A172 (cell line): ENCODE results near the gene SPPL2C. TPM values are rescaled to one million over a fixed set of nuclear protein-coding genes. Genes with fewer than 3 reads are reported as not detected.

Experiments
- DNase-seq: peaks from one replicate; pipeline ENCODE4 v3.0.0-alpha.2; 2015; ENCODE audit warnings: low spot score
- total RNA-seq: library from RNA; depleted of rRNA; stranded (reverse); fragments of >200 nt; shearing (Covaris generic); gene quantifications from 2 replicates; pipeline ENCODE4 v1.2.3, GENCODE V29; 2014; rRNA removed

Gene SPPL2C
- total RNA-seq, 1 experiment from 2014 or later = not detected

GRCh38 chr17:45876539-45876938 lies 31.9 kb downstream of the SPPL2C start:
- no peak for DNase-seq

- DNase-seq = no peak
Observed at GRCh38 chr17:45877467-45877866, 32.8 kb downstream of the SPPL2C start.

GRCh38 chr17:45883063-45883462 lies 38.4 kb downstream of the SPPL2C start:
- no peak for DNase-seq

GRCh38 chr17:45886852-45887251 lies 42.2 kb downstream of the SPPL2C start:
- no peak for DNase-seq

GRCh38 chr17:45888392-45888791 lies 43.7 kb downstream of the SPPL2C start:
- DNase-seq = no peak

- no peak for DNase-seq
Observed at GRCh38 chr17:45889579-45889978, 44.9 kb downstream of the SPPL2C start.

- DNase-seq = no peak
Observed at GRCh38 chr17:45893725-45894021, 49.0 kb downstream of the SPPL2C start.

- peak; percentile 86 for DNase-seq
Observed at GRCh38 chr17:45894022-45894784, 49.5 kb downstream of the SPPL2C start, which contains the start of gene MAPT. Gene MAPT, plus strand, starts transcription at chr17:45894554. Its CDS starts 67,784 bp downstream, at chr17:45962338.

GRCh38 chr17:45895304-45895968 lies 50.8 kb downstream of the SPPL2C start:
- DNase-seq = no peak

- DNase-seq = no peak
Observed at GRCh38 chr17:45895969-45896785, 51.5 kb downstream of the SPPL2C start.

Other genes with a start within 250 kb of the SPPL2C start
- 0.05 and 0.10 TPM in 2 replicates for gene CRHR1, start 60.6 kb upstream of the SPPL2C start, total RNA-seq
- 3.1 and 4.6 TPM in 2 replicates for gene MAPT, start 49.7 kb downstream of the SPPL2C start, total RNA-seq
- gene STH, start 154.4 kb downstream of the SPPL2C start, total RNA-seq = not detected in 2 replicates